ENCODE data around the gene MYOD1.

DNA sequence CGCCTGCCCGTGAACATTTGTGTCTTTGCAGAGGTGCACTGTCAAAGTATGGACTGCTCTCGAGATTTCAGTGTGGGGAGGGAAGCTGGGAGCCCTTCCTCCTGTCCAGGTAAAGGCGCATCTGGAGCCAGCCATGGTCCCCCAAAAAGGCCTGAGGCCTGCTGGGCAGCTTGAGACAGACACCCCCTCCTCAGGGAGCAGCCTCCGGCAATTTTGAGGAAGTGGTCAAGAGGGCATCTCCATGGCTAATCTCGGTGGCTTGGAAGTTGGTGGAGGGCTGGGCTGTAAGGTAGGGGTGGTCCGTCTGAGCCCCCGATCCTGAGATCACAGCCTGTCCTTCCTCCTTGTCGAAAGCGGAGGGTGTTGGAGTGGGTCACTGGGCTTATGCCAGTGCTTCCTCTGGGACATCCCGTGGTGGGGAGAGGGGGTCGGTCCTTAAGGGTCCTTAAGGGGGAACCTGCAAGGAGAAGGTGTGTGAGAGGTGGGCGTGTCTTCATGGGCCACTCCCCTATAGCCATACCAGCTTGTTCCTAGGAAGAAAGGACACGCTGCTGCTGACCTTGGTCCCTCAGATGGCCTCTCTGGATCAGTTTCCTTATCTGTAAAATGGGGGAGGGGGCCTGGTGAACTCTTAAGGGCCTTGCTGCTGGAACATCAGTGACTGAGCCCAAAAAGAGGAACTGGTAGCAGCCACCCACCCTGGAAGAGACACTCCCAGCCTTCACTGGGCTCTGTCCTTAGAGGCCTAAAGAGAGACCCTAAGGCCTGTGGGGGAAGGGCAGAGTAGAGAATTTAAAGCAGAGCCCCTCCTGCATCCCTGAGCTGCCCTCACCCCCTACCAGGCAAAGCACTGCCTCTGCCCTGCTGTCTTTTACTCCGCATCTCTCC lies 17.8 kb downstream of the MYOD1 start:
- TF ChIP-seq CTCF (IDR thresholded peaks at IDR 0.05; ENCODE audit: low read depth, low read length, poor library complexity, severe bottlenecking), result no peak
- TF ChIP-seq EZH2phosphoT487 (IDR thresholded peaks at IDR 0.05; ENCODE audit: borderline replicate concordance, low read length), result no peak

All from DOHH2 (cell line).